ENCODE measurements around the gene ACKR3.

The ACKR3 gene

DNA sequence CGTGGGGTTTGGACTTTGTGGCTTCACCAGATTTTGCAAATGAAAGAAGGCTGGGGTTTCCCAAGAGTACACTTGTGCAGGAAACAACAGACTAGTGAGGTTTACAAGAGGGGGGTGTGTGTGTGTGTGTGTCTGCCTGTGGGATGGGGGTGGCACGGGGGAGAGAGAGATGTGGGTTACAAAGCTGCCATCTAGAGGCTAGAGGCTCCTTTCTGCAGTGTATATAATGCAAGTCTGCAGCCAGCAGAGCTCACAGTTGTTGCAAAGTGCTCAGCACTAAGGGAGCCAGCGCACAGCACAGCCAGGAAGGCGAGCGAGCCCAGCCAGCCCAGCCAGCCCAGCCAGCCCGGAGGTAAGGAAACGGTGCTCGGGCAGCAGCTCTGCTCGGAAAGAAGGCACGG lies at the start of gene ACKR3:
TSS of gene ACKR3 (plus strand) at position 253 of the 401 bp plus-strand sequence. CDS start 10,641 bp downstream, outside the sequence.
- no peak for DNase-seq (ENCODE audit: low spot score)

DNA sequence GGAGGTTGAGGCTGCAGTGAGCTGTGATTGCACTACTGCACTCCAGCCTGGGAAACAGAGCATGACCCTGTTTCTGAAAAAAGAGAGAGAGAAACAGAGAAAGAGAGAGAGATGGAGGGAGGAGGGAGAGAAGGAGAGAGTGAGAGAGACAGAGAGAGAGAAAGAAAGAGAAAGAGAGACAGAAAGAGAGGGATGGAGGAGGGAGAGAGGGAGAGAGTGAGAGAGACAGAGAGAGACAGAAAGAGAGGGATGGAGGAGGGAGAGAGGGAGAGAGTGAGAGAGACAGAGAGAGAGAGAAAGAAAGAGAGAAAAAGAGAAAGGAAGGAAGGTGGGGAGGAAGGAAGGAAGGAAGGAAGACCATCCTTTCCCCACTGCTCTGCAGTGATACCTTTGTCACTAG lies 48.1 kb upstream of the ACKR3 start:
- DNase-seq (ENCODE audit: low spot score), result no peak

DNA sequence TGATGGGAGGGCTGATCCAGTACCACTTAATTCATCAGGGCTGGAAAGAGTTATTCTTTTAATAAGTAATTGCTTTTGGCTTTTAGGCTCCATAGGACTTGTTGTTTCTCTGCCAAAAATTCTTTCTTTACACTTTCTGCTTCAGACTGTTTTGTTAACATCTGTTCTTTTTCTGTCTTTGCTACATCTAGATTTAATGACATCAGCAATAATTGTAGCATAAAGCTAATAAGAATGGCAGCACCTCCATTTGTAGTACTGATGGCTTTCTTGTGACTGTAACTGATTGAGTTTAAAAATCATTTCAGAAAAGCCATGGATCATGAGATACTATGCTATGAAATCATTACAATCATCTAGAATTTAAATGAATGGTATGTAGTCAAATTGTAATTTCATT lies 46.4 kb upstream of the ACKR3 start:
- no peak for DNase-seq (ENCODE audit: low spot score)

DNA sequence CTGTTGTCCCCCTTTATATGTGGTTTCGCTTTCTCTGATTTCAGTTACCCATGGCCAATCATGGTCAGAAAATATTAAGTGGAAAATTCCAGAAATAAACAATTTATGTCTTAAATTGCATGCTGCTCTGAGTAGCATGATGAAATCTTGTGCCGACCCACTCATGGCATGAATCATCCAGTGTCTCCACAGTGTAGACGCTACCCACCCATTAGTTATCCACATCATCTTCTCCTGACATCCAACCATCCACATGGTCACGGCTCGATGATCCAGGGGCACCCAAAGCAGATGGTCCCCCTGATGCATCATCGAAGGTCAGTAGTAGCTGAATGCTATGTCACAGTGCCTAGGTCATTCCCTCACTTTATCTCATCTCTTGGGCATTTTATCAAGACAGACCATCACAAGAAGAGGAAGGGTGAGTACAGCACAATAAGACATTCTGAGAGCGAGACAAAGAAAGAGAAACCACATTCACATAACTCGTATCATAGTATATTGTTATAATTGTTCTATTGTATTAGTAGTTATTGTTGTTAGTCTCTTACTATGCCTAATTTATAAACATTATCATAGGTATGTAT lies 44.1 kb upstream of the ACKR3 start:
- DNase-seq (ENCODE audit: low spot score), result no peak

DNA sequence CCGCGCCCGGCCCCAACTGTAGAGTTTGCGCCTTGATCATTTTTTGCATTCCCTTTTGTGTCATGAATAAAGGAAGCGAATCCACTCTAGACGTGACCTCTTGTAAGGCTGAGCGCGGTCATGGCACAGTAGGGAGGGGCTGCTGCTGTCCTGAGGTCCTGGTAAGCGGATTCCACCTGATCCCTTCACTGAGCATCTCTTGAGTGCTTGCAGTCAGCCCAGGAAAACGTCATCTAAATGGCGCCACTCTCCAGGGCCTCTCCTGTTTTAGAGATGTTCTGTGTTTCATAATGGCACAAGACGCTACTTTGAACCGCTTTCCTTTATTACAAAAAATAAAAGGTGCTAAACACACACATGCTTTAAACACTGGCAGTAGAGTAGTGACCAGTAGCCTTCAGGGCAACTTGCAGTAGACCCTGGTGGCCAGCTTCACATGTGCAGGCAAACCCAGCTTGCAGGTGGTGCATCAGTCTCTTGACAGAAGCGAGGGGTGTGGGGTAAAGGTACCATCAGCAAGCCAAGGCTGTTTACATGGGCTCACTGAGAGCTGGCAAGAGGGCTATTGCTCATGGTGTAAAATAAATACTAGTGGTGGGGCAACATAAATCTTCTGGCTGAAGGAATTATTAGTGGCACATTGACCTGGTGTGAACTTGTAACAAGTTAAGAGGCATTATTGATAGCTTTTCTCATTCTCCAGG lies 43.0 kb upstream of the ACKR3 start:
- no peak for DNase-seq (ENCODE audit: low spot score)

DNA sequence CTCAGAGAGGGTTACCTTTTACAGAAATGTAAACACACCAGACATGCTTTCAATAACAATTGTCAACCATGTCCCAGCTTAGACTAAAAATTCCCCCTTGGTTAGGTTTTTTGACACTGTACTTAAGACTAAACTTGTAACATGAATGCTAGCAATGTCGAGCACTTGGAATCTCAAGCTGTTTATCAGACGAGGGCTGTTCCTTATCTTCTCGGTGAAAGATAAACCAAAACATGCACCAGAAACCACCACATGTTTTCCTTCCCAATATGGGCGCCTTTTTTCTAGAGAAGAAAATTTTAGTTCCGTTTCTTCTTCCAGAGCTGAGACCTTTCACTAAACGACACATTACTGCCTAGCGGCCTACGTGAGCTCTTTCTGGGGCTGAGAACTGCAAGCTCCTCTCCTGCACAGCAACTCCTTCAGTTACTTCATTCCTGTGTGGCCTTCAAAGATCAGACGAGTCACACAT lies 42.4 kb upstream of the ACKR3 start:
- DNase-seq (ENCODE audit: low spot score), result no peak

DNA sequence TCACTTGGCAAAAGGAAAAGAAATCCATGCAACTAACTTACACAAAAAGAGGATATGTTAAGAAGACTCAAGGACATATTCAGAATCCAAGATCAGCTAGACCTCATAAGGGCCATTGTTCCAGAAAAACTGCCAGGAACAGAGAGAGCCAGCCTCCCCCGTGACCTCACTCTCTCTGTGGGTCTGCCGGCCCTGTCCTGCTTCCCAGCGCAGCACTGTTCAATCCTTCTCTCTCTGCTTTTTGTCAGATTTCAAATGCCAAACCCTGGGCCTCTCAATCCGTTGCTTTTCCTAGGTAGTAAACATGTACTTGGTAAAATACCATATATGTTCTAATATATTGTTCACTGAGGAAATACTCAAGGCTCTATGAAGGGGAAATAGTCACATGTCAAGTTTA lies 40.0 kb upstream of the ACKR3 start:
- DNase-seq (ENCODE audit: low spot score), result no peak

DNA sequence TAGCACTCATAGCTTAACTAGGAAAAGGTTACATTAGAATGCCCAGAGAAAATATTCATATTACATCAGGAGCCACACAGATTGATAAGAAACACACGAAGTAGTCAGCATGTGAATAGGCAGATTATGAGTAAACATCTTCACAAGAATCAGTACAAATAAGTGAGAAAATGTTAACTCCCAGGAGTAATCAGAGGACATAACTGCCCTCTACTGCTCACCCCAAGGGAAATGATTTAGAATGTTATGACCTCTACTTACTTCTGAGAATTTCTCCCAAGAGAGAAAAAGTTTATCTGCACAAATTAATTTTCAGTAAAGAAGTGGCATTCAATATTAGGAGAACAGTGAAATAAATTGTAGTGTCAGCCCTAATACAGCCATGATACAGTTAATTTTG lies 39.1 kb upstream of the ACKR3 start:
- DNase-seq (ENCODE audit: low spot score), result no peak

DNA sequence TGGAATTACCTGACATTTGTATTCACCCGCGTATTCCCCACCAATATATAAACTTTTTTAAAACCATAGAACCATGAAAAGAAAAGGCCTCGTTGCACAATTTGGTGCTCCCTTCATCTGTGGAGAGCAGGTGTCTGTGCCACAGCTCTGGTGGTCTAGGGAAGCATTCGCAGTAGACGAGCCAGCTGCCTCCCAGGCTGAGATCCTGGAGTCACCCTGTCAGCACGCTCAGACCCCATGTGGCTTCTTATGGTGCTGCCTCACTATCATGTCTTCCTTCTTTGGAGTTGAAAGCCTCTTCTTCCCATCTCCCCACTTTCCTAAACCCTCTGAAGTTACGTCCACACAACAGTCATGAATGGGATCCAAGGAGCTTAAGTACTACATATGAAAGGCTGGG lies 38.4 kb upstream of the ACKR3 start:
- no peak for DNase-seq (ENCODE audit: low spot score)

DNA sequence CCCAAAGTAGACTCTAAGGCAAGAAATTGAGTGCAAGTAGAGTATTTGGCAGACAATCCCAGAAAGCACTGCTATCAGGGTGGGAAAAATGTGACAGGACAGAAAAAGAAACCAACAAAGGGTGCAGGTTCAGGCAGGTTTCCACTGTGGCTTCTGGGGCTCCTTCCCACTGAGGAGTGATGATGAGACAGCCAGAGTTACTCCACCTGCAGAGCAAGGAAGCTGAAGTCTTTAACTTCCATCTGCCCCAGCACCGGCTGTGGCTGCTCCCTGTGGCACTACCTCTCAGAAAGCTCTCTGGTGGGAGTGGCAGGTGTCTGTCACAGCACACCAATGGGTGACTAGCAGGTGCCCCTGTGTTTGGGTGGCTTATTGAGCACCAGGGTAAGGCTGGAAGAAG lies 37.6 kb upstream of the ACKR3 start:
- DNase-seq (ENCODE audit: low spot score), result no peak

DNA sequence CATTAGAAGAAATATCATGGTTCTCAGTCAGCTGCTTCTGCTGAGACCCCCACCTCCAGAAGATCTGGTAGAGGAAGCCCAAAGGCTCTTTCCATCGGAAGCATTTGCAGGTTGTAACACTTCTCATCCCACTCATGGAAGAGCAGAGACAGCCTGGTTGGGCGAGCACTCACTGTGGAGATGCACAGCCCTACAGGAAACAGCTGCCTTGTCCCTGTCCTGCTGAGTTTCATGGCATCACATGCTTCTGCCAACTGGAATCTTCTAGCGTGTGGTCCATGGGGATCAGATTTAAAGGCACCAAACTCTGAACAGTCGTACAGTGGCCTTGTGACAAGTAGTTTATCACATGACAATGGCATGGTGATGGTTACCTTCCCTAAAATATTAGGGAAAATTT lies 36.3 kb upstream of the ACKR3 start:
- no peak for DNase-seq (ENCODE audit: low spot score)

DNA sequence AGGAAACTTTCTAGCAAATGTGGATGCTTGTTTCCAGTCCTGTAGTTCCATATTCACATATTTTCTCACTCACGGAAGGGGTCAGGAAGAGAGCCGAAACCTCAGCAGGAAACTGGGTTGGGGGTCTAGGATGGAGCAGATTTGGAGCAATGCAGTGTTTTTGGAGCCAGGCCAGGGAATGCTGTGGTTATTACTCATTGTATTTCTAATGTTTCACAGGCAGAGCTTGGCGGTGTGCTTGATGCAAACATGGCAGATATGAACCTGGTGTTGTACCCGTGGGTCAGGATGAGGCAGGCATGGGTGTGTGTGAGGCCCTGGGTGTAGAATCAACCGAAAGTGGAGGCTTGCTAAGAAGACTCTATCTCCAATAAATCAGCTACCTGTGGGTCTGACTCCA lies 34.6 kb upstream of the ACKR3 start:
- no peak for DNase-seq (ENCODE audit: low spot score)

DNA sequence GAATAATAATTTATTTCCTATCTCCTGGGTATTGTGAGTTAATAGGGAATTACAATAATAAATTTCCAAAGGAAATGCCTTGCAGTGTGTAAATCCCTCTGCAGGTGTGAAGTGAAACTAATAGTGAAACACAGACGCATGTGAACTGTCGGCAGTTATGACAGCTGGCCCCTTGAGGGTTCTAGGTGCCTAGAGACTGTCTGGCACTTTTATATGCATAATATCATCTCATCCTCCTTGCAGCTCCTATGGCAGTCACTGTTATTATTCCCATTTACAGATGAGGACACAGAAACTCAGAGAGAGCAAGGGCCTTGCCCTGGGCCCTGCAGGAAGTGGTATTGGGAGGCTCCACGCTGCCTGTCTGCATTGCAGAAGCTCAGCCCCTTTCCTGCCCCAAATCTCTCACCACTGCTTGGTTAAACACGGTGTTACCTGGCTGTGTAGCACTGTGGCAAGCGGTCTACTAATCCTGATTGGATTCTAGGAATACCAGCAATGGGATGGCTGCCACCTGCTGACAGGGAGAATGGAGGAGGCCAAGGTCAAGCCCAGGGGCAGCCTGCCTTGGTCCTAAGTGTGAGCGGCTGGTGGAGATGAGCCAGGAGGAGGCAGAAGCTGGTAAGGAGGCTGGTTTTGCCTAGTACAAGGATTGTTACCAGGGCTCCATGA lies 32.8 kb upstream of the ACKR3 start:
- DNase-seq (ENCODE audit: low spot score), result no peak

DNA sequence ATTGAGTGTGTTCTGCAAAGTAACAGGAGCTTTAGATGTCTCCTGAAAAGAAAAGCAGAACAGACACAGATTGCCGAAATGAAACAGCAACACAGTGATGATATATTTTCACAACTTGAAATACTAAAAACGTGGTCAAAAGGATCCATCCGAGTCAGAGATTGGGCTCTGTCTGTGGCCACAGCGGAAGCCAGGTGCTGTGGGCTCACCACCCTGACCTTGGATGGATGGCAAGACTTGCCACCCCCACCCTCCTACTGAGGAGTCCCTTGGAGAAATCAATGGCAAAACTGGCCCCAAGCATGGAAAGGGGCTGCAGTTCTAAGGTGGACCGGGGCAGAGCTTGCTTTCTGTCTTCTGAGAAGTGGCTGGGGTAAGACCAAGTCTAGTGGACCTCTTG lies 31.4 kb upstream of the ACKR3 start:
- no peak for DNase-seq (ENCODE audit: low spot score)

DNA sequence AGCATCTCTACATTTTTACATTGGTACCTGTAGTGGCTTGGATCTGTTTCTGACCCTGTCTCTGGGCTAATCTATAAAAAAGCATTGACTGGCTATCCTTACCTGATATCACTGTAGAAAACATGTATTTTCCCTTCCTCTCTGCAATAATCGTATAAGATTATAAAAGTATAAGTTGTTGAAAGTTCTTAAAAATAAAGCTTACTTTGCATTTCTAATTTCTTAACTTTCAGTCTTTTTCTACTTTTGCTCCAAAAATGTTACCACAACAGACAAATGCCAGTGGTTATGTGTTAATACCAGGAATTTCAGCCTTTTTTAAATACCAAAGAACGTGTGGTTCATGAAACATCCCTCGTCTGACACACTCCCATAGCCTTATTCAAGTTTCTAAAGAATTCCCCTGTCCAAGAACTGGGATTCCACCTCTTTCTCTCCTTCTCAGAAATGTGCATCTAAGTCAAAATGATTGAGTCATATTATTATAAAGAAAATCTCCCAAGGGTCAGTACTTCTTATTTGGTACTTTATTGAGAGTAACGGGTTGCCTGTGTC lies 28.5 kb upstream of the ACKR3 start:
- DNase-seq (ENCODE audit: low spot score), result no peak

DNA sequence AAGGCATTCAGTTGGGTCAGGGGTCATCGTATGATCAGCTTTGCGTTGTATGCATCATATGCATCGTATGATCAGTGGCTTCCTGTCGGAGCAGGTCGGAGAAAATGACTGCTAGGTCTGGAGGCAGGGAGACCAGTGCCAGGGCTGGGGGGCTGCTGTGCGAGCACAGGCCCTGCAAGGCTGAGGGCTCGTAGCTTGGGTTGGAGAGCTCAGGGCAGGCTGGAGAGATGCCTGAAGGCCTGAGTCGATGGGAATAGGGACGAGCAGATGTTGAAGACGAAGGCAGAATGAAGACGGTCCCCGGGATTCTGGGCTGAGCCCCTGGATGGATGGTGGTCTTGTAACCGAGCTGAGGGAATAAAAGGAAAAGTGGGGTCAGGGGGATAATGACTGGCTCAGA lies 25.3 kb upstream of the ACKR3 start:
- no peak for DNase-seq (ENCODE audit: low spot score)

DNA sequence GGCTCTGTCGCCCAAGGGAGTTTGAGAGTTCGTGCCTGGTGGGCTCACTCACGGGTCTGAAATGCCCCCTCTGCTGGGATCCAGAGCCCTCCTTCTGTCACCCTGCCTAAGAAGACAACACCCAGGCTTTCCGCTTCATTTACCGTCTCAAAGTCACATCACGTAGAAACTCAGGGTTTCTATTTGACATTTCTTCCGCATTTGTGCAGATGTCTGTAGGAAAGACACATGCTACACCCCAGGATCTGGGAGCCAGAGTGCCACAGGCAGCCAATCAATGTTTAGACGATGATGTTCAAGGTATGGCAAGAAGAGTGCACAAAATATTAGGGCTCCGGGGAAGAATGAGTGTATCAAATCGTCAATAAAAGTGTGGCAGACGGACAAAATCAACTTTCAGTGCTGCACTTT lies 24.4 kb upstream of the ACKR3 start:
- DNase-seq (ENCODE audit: low spot score), result no peak

DNA sequence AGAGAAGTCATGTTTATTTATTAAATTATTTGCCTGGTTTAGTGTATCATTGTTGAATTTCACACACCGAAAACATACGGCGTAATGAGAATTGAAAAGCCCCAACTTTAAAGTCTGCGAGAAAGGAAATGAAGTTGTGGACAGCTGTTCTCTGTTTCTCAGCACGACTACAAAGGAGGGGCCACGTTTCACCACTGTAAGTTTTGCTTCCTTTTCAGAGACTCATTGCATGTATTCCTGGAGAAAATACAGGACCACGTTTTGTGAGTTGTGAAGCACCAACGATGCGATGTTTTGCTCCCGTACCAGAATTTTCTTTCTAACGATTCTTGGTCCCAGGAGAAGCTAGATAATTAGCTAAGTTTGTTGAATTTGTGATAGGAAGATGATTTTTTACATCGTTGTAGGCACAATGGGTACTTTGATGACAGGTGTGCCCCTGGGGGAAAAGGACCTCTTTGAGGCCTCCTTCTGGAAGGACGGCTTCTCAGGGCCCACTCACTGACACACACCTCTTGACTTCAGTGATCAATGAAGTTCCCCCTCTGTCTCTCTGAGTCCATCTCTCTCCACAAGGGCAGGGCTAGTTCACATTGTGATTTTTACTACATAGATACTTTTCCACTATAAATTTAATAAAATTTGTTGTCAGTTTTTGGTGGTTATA lies 23.7 kb upstream of the ACKR3 start:
- DNase-seq (ENCODE audit: low spot score), result no peak

DNA sequence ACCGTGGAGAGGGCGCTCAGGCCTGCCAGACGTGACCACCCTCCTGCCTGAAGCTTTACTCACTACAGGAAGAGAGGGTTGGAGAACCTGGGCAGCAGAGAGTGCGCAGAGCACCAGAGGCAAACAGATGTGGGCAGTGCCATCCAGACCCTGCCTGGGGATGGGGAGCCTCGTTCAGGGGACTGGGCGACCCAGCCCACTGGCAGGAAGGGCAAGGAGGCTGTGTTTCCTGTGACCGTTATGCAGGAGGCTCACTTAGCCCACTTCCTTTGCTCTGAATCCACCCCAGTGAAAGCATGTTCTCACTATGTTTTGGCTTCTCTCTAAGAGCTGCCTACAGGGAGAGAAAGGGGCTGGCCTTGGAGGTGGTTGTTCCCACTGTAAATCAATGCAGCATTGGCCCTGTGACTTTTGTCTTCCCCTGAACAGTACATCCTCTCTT lies 23.0 kb upstream of the ACKR3 start:
- no peak for DNase-seq (ENCODE audit: low spot score)

DNA sequence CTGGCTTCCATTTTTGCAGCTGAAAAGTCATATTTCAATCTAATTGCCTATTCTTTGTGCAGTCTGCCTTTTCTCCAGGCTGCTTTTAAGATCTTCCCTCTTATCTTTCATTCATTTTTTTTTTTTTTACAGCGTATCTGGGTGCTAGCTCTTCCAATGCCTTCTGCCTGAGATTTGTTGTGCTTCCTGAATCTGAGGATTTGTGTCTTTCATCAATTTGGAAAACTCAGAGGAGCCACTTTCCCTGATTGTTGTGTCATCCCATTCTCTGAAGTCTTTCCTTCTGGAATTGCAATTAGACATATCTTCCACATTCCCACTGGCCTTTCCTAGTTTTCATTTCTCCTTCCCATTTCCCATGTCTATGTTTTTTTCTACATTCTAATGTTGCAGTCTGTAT lies 21.9 kb upstream of the ACKR3 start:
- no peak for DNase-seq (ENCODE audit: low spot score)

DNA sequence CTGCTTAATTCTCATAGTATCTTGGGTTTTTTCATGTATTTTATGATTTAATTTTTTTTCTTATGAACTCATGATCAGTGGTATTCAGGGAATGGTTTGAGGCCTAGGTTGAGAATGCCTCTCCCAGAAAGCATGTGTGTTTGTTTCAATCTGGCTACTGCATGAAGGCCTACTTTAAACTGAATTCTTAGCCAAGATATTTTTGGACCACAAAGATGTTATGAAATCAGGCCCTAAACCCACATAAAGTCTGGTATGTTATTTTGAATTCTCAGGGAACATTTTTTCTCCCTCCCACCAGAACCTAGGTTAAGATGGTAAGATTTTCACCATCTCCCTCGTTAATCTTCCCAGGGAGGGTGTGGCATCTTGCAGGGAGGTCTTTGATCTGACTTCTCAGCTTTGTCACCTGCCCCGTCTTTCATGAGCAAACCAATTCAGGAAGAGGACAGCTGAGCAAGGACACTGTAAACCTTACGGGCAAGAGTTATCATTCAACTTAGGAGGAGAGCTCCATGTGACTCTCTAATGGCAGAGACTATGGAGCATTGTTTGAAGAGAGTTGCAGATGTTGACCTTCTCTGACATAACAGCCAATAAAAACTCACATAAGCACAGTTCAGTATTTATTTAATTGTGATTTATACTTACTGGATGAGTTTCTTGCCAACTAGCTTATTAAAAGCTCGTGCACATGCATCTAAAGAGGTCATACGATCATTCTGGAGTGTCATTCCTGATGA lies 21.3 kb upstream of the ACKR3 start:
- no peak for DNase-seq (ENCODE audit: low spot score)

DNA sequence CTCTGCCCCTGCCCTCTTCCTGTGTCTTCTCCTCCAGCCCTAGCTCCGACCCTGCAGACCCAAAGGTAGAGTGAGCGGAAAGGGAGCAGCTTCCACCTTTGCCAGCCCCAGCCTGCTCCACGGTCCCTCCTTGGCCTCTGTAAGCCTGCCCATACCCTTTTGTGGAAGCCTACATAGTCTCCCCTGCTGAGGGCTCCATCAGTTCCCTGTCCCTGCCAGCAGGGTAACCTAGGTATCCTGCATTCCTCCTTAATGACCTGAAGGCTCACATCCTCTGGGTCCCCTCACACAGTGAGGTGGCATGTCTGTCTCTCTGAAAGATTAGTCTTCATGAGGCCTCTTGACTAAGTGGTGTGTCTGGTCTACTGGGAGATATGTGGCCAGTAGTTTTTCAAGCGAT lies 20.5 kb upstream of the ACKR3 start:
- DNase-seq (ENCODE audit: low spot score), result no peak
